Activated T-cell treated with anti-CD3 and anti-CD28 coated beads, Interleukin-2, amount 50 U/mL, for 4 hours (primary cell): Measurements from ENCODE around the gene OR2D3. TPM values are rescaled to one million over a fixed set of nuclear protein-coding genes. Genes with fewer than 3 reads are reported as not detected.
"Not testable (repeated sequence)": the region's sequence is repeated elsewhere in the genome, so short reads cannot be mapped to it uniquely, and the experiment has no call there.

Experiments
- ATAC-seq, 2 donors: fragments of 200-7000 bp; cut with Tn5 transposase; one replicate each; pipeline ENCODE4 v1.10.0; 2021
- DNase-seq: peaks from one replicate; pipeline ENCODE4 v3.0.0-alpha.2; 2020
- H3K27me3 Mint-ChIP-seq: one replicate; pipeline ENCODE4 v1.8.0; 2021; ENCODE audit warnings: low read depth, mixed read lengths
- H3K36me3 Mint-ChIP-seq: one replicate; pipeline ENCODE4 v1.8.0; 2022; ENCODE audit warnings: mixed read lengths; ENCODE audit not compliant: insufficient read depth
- H3K4me1 Mint-ChIP-seq: one replicate; pipeline ENCODE4 v1.8.0; 2021; ENCODE audit warnings: low read depth, mixed read lengths
- H3K4me3 Mint-ChIP-seq: one replicate; pipeline ENCODE4 v1.8.0; 2021; ENCODE audit warnings: mild to moderate bottlenecking, moderate library complexity, mixed read lengths
- H3K9me3 Mint-ChIP-seq: one replicate; pipeline ENCODE4 v1.8.0; 2021; ENCODE audit warnings: mixed read lengths
- total RNA-seq, 3 donors: library from RNA; stranded (reverse); gene quantifications; one replicate each; pipeline ENCODE4 v1.2.1, GENCODE V29; 2021

OR2D3 gene
- total RNA-seq, 3 donors from 2014 or later = not detected

GRCh38 chr11:6911378-6911777 is 9.4 kb upstream of the OR2D3 start:
- Mint-ChIP-seq H3K4me1 (no peaks in the 10 kb centered on the region), H3K36me3 (no peaks in the 10 kb centered on the region), H3K27me3 (no peaks in the 10 kb centered on the region), H3K4me3 (no peak overlapping the region), H3K9me3 (no peaks in the 10 kb centered on the region)
- DNase-seq = no peak
- no peak for ATAC-seq

GRCh38 chr11:6911948-6912347 is 8.9 kb upstream of the OR2D3 start:
- DNase-seq = no peak
- Mint-ChIP-seq H3K4me3 (no peak overlapping the region), H3K4me1 (no peaks in the 10 kb centered on the region), H3K9me3 (no peaks in the 10 kb centered on the region), H3K36me3 (no peaks in the 10 kb centered on the region), H3K27me3 (no peaks in the 10 kb centered on the region)
- no peak for ATAC-seq

GRCh38 chr11:6919698-6920097 is 1.1 kb upstream of the OR2D3 start:
- H3K27me3 Mint-ChIP-seq = peaks cover 22% of the 10 kb centered on the region
- peaks cover 5% of the 10 kb centered on the region for H3K9me3 Mint-ChIP-seq
- DNase-seq (no peak), ATAC-seq (no peak)
- H3K4me3 Mint-ChIP-seq = no peak overlapping the region
- no peaks in the 10 kb centered on the region for H3K36me3 Mint-ChIP-seq
- no peaks in the 10 kb centered on the region for H3K4me1 Mint-ChIP-seq

GRCh38 chr11:6925007-6925577 is 4.3 kb downstream of the OR2D3 start:
- Mint-ChIP-seq H3K4me1 (peaks cover 19% of the 10 kb centered on the region), H3K9me3 (no peaks in the 10 kb centered on the region), H3K27me3 (peaks cover 53% of the 10 kb centered on the region), H3K4me3 (no peak overlapping the region), H3K36me3 (no peaks in the 10 kb centered on the region)
- no peak for ATAC-seq
- no peak for DNase-seq

GRCh38 chr11:6925636-6926207 is 4.9 kb downstream of the OR2D3 start:
- Mint-ChIP-seq H3K27me3 (peaks cover 57% of the 10 kb centered on the region), H3K4me3 (peak overlapping the region; percentile 68), H3K9me3 (no peaks in the 10 kb centered on the region), H3K4me1 (peaks cover 19% of the 10 kb centered on the region), H3K36me3 (no peaks in the 10 kb centered on the region)
- DNase-seq (no peak), ATAC-seq (peak in 1 of 2 donors; percentile 8)

- DNase-seq (peak; percentile 8), ATAC-seq (peak; percentile 55 to 67)
- peak within 1 kb of the TSS; percentile 68 for H3K4me3 Mint-ChIP-seq
- H3K36me3 Mint-ChIP-seq = no peaks in the 10 kb centered on the region
- no peaks in the 10 kb centered on the region for H3K9me3 Mint-ChIP-seq
- peaks cover 53% of the 10 kb centered on the region for H3K27me3 Mint-ChIP-seq
- peaks cover 19% of the 10 kb centered on the region for H3K4me1 Mint-ChIP-seq
Observed at GRCh38 chr11:6926208-6927029, 5.6 kb downstream of the OR2D3 start, which contains the start of gene ZNF215. ZNF215 (plus strand) TSS chr11:6926426; CDS start chr11:6932273, 5,847 bp downstream.

- peaks cover 19% of the 10 kb centered on the region for H3K4me1 Mint-ChIP-seq
- DNase-seq (no peak), ATAC-seq (no peak)
- no peak overlapping the region for H3K4me3 Mint-ChIP-seq
- peaks cover 51% of the 10 kb centered on the region for H3K27me3 Mint-ChIP-seq
- H3K9me3 Mint-ChIP-seq = no peaks in the 10 kb centered on the region
- H3K36me3 Mint-ChIP-seq = no peaks in the 10 kb centered on the region
Observed at GRCh38 chr11:6927030-6927617, 6.3 kb downstream of the OR2D3 start.

GRCh38 chr11:6928916-6929315 is 8.1 kb downstream of the OR2D3 start:
- peaks cover 19% of the 10 kb centered on the region for H3K4me1 Mint-ChIP-seq
- H3K9me3 Mint-ChIP-seq = no peaks in the 10 kb centered on the region
- ATAC-seq = no peak
- DNase-seq = no peak
- H3K36me3 Mint-ChIP-seq = no peaks in the 10 kb centered on the region
- H3K27me3 Mint-ChIP-seq = peaks cover 53% of the 10 kb centered on the region
- no peak overlapping the region for H3K4me3 Mint-ChIP-seq

- no peak for DNase-seq
Observed at GRCh38 chr11:6931146-6931713, 10.4 kb downstream of the OR2D3 start.

GRCh38 chr11:6932145-6932544 is 11.3 kb downstream of the OR2D3 start:
- Mint-ChIP-seq H3K36me3 (no peaks in the 10 kb centered on the region), H3K4me1 (peaks cover 6% of the 10 kb centered on the region), H3K4me3 (no peak overlapping the region), H3K9me3 (no peaks in the 10 kb centered on the region), H3K27me3 (peaks cover 38% of the 10 kb centered on the region)
- DNase-seq (no peak), ATAC-seq (no peak)

More at GRCh38 chr11:6931146-6931713, 10.4 kb downstream of the OR2D3 start:
- H3K4me3 Mint-ChIP-seq = no peak overlapping the region
- H3K9me3 Mint-ChIP-seq = no peaks in the 10 kb centered on the region
- H3K27me3 Mint-ChIP-seq = peaks cover 45% of the 10 kb centered on the region
- ATAC-seq = no peak
- peaks cover 13% of the 10 kb centered on the region for H3K4me1 Mint-ChIP-seq
- H3K36me3 Mint-ChIP-seq = no peaks in the 10 kb centered on the region

GRCh38 chr11:6941970-6942369 is 21.2 kb downstream of the OR2D3 start:
- H3K27me3 Mint-ChIP-seq = no peaks in the 10 kb centered on the region
- no peaks in the 10 kb centered on the region for H3K36me3 Mint-ChIP-seq
- ATAC-seq (no peak), DNase-seq (no peak)
- H3K9me3 Mint-ChIP-seq = no peaks in the 10 kb centered on the region
- H3K4me1 Mint-ChIP-seq = no peaks in the 10 kb centered on the region
- no peak overlapping the region for H3K4me3 Mint-ChIP-seq

- Mint-ChIP-seq H3K4me3 (no peak overlapping the region), H3K9me3 (no peaks in the 10 kb centered on the region), H3K36me3 (no peaks in the 10 kb centered on the region), H3K4me1 (no peaks in the 10 kb centered on the region), H3K27me3 (no peaks in the 10 kb centered on the region)
- no peak for DNase-seq
- no peak for ATAC-seq
Observed at GRCh38 chr11:6943131-6943530, 22.3 kb downstream of the OR2D3 start.

GRCh38 chr11:6954248-6954647 is 33.4 kb downstream of the OR2D3 start:
- not testable (repeated sequence) for DNase-seq, H3K36me3 Mint-ChIP-seq, H3K27me3 Mint-ChIP-seq, H3K4me1 Mint-ChIP-seq, H3K4me3 Mint-ChIP-seq, ATAC-seq, H3K9me3 Mint-ChIP-seq

GRCh38 chr11:6962141-6962540 is 41.3 kb downstream of the OR2D3 start:
- H3K36me3 Mint-ChIP-seq = no peaks in the 10 kb centered on the region
- H3K9me3 Mint-ChIP-seq = no peaks in the 10 kb centered on the region
- no peak for ATAC-seq
- H3K4me1 Mint-ChIP-seq = no peaks in the 10 kb centered on the region
- no peak for DNase-seq
- H3K27me3 Mint-ChIP-seq = no peaks in the 10 kb centered on the region
- H3K4me3 Mint-ChIP-seq = no peak overlapping the region
